Stimulated activated CD8-positive, alpha-beta memory T cell treated with anti-CD3 and anti-CD28 coated beads, Interleukin-4, amount 100 ng/mL, for 4 hours (primary cell): ENCODE results near the gene SLC66A2.

ENCODE experiments used
- DNase-seq, 2 donors: peaks; one replicate each; pipeline ENCODE4 v3.0.0-alpha.2; 2020; ENCODE audit warnings: low read depth in 2 of 2, low spot score in 1 of 2

Gene SLC66A2

DNA sequence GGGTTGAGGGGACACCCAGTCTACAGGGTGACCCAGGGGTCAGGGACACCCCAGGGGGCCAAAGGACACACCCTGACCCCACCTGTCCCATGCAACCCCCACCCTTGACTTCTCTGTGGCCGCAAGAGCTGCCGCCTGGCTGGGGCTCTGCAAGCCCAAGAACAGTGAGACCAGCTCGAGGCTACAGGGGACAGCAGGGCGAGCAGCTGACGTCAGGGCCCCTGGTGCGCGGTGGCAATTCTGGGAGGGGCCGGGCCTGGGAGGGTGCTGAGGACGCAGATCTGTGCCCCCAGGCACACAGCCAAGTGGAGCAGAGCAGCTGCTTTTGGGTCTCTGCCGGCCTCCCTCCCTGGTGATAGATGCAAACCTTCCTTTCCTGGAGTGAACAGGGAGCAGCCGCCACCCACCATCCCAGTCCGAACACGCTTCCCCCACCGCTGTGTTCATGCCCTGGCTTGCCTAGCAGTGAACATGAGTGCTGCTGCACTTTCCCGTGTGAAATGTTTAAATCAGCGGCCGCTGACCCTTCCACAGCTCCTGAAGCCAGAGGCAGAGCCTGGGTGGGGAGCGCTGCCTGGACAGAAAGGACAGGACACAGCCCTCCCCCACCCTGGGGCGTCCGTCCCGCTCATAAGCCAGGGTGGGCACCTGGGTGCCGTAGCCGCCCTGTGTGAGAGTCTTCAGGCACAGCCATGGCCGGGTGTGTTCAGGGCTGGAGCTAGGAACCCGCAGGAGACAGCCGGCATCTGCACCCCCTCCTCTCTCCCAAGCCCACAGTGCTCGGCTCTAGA is 46.9 kb downstream of the SLC66A2 start:
- DNase-seq: no peak

DNA sequence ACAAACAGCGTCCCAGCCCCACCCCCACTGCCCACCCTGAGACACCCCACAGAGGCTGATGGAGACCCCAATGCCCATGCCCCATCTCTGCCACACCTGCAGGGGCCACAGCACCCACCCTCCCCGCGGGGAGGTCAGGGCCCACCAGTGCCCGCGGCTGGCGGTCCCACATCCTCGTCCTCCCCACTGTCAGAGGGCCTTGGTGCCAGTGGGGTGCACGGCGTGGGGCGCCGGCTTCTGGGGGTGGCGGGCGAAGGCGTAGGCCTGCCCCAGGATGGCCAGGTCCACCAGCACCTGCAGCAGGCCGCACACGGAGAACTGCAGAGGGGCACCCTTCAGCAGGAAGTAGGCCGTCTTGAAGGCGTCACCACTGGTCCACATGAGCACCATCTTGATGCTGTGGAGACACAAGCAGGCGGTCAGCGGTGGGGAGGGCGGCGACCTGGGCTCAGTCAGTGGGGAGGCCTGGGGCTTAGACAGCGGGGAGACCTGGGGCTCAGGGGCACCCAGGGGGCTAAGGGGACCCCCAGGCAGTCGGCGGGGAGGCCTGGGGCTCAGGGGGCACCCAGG is 47.6 kb downstream of the SLC66A2 start:
- DNase-seq: no peak

DNA sequence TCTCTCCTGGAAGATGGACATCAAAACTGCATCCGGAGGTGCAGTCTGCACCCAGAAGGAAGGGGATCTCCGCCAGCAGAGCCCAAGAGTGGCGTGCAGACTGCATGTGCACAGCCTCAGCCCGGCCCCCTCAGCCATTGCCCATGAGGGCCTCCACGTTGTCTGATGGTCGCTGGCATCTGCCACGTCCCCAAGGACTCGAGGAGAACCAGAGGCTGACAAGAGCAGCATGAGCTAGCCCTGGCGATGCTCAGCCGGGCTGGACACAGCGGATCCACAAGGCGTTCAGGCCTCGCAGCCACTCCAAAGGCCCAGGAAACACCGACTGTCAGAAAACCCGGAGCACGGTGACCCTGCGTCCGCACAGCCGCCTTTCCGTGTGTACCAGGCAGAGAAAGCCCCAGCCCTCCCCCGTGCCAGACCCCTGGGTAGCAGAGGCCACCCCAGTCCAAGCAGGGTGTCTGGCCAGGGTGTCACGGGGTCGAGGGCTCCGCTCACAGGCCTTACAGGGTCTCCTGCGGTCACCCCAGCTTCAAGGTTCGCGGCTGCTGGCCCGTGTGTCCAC is 48.3 kb downstream of the SLC66A2 start:
- DNase-seq: no peak

DNA sequence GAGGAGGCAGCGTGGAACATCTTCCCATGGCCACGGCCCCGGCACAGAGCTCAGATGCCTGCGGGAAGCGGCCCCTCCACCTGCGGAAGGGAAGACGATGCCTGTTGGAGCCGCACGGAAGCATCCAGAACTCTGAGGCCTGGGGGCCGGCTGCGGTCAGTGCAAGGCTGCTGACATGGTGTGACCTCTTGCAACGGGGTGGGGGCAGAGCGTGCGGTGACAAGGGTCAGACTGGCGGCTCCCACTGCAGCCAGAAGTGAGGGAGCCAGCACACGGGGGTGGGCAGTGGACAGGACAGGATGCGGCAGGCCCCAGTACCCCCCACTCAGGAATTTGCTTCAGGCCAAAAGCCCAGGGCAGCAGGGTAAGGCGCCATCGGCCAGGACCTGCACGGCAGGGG is 48.8 kb downstream of the SLC66A2 start:
- DNase-seq: no peak

DNA sequence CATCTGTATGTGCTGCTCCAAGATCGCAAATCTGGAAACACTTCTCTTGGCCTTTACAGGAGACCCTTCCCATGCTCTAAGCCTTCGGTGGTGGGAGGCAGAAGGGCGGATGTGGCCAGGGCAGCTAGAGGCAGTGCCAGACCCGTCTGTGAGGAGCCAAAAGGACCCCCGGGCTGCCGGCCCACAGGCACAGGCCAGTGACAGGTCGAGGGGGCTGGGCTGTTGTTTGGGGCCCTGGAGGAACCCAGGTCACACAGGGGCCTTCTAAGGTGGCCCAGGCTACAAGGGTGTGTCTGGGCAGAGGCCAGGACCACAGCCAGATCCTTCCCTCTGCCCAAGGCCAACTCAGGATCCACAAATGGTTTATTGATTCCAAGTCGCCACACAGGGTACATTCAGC is 49.4 kb downstream of the SLC66A2 start:
- no peak for DNase-seq

DNA sequence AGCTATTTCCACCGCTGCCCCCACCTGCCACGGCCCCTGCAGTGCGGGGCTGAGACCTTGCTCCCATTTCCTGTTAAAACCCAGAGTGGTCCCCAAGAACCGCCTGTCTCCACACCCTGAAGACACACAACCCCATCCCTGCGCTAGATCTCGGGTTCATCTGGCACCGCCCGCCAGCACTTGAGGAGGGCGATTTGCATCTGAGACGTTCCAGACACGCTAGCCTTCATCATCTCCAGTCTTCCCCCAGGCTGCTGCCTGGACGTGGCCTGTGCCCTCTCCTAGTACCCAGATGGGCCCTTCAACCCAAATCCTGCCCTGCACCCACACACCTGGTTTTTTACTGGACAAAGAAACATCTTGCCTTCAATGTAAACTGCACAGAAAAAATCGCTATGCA is 49.8 kb downstream of the SLC66A2 start:
- no peak for DNase-seq

DNA sequence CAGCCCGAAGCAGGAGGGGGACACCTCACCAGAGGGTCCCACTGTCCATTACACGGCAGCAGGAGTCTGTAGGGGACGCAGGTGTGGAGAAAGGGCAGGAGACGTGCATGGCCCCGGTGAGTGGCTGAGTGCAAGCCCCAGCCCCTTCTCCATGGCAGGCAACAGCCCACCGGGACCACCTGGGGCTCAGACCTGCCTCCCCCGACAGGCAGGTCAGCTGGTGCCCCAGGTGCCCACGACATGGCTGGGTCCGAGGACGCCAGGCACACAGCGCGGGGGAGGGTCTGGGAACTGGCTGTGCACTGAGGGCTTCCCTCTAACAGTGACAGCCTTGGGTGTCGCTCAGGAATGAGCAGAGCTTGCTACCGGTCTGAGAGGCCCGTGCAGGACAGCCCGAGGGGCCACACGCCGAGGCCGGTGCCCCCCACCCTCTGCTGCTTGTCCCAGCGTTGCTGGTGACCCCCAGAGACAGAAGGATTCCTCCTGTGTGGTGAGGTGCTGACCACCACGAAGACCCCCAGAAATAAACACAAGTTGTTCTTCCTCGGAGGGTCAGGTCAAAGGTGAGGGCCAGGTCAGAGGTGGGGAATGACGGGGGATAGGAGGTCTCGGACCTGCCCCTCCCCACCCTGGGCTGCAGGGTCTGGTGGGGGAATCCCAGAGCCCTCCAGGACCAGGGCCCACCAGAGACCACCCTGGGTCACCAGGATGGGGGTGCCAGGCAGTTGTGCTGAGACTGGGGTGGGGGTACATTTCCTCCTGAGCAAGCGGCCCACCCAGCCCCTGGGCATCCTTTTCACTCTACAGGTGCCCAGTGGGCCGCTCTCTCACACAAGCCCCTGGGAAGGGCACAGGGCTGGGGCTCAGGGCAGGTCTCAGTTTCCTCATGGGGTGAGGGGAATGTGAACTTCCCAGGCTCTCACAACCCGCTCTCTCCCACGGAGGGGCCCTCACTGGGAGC is 50.6 kb downstream of the SLC66A2 start:
- no peak for DNase-seq

DNA sequence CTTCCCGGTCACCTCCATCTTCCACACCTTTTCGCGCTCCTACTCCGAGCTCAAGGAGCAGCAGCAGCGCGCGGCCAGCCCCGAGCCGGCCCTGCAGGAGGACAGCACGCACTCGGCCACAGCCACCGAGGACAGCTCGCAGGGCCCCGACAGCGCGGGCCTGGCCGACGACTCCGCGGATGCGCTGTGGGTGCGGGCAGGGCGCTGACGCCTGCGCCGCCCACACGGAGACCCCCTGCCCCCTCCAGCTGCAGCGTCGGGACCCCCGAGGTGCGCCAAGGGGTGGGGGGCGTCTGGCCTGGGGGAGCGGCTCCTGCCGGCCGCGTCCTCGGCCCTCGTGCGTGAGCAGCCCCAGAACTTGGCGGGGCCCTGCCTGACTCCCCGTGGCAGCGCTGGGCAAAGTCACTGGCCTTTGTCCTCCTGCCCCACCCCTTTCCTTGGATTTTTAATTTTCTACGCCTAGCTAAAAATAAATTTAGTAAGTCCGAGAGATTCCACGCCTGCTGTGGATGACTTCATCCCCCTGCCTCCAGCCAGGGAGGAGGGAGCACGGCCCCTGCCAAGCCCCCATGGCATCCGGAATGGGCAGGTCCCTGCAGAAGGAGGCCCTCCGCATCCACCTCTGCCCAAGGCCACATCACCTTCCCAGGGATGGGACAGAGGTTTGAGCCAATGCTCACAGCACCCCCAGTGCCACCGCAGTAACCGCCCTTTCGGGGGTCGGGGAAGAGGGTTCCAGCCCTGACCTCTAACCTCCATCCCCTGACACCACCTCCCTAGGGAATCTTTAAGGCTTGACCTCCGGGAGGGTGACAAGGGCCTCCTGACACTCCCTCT is 51.6 kb downstream of the SLC66A2 start:
- no peak for DNase-seq

DNA sequence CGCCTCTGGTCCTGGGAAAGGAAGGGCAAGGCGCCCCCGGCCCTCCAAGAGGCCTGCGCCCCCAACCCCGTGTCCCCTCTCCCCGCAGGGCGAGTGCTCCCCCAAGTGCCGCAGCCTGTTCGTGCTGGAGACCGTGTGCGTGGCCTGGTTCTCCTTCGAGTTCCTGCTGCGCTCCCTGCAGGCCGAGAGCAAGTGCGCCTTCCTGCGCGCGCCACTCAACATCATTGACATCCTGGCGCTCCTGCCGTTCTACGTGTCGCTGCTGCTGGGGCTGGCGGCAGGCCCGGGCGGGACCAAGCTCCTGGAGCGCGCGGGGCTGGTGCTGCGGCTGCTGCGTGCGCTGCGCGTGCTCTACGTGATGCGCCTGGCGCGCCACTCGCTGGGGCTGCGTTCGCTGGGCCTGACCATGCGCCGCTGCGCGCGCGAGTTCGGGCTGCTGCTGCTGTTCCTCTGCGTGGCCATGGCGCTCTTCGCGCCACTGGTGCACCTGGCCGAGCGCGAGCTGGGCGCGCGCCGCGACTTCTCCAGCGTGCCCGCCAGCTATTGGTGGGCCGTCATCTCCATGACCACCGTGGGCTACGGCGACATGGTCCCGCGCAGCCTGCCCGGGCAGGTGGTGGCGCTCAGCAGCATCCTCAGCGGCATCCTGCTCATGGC is 52.4 kb downstream of the SLC66A2 start:
- no peak for DNase-seq

DNA sequence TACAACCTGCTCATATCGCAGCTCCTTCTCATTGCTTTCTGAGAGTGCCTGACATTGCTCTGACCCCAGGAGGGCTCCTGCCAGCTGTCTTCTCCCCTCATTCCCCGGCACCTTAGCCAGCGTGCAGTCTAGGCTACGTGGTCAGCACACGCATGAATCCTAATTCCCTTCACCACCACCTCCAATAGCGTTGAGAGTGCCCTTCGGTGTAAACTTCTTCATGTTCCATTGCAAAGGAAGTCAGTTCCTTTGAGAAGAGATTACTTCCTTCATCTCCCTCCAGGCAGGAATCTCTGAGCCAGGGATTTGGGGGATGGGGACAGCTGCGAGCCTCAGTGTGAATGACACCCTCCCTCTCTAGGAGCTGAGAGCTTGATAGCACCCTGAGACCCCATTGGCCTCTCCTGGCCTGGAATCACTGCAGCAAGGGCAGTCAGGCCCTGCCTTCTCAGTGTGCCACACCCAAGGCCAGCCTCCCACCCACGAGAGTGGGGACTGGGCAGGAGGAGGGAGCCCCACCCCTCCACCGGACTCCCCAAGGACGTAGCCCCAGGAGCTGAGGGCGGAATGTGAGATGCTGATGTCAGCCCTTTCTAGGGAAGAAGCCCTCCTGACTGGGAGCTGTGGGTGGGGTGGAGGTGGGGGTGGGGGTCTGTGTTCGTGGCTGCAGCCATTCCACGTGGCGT is 53.4 kb downstream of the SLC66A2 start:
- no peak for DNase-seq

DNA sequence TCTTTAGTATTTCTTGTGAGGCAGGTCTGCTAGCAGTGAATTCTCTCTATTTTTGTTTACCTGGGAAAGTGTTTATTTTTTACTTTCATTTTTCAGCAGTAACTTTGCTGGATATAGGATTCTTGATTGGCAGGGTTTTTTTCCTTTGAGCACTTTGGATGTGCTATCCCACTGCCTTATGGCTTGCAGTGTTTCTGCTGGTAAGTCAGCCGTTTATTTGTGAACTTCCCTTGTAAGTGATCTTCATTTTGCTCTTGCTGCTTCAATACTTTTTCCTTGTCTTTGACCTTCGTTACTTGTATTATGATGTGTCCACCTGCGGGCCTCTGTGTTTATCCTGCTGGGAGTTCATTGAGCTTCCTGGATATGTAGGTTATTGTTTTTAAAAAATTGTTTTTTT is 54.7 kb downstream of the SLC66A2 start:
- DNase-seq: no peak

DNA sequence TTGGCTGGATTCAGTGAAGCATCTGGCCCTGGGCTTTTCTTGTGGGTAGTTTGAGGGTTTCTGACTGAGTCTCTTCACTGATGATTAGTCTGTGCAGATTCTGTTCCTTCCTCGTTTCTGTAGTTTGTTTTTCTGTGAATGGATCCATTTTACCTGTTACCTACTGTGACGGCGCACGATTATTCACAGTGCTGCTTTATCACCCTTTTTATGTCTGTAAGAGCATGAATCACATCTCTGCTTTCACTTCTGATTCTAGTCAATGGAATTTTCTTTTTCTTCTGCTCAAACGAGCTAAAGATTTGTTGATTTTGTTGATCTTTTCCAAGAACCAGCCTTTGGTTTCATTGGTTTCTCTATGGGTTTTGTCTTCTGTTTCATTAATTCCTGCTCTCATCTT is 60.8 kb downstream of the SLC66A2 start:
- no peak for DNase-seq

DNA sequence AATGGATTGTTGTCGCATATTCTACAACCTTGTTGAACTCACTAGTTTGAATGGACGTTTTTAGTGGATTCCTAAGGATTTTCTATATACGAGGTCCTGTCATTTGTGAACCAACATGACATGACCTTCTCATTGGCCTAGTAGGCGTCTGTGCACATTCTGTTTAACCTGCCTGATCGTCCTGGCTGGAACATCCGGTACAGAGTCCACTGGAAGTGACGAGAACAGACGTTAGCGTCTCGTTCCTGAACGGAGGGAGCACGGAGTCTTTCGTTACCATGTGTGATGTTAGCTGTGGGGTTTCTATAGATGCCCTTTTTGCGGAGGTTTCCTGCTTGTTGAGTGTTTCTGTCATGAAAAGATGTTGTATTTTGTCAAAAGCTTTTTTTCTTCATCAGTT is 61.9 kb downstream of the SLC66A2 start:
- DNase-seq: no peak

DNA sequence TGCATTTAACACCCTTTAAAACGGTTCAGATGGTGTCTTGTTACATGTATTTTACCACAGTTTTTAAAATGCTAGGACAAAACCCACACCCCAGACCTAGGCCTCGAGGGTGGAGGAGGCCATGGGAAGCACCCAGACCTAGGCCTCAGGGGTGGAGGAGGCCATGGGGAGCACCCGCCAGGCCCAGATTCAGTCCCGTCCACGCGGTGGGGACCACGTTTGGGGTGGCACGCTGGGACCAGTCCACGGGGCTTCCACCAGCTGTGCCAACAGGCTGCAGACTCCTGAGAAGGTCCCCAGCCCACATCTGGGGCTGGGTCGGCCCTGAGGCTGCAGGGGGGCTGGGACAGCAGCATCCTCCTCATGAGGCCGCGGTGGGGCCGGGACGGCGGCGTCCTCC is 63.4 kb downstream of the SLC66A2 start:
- DNase-seq: no peak

DNA sequence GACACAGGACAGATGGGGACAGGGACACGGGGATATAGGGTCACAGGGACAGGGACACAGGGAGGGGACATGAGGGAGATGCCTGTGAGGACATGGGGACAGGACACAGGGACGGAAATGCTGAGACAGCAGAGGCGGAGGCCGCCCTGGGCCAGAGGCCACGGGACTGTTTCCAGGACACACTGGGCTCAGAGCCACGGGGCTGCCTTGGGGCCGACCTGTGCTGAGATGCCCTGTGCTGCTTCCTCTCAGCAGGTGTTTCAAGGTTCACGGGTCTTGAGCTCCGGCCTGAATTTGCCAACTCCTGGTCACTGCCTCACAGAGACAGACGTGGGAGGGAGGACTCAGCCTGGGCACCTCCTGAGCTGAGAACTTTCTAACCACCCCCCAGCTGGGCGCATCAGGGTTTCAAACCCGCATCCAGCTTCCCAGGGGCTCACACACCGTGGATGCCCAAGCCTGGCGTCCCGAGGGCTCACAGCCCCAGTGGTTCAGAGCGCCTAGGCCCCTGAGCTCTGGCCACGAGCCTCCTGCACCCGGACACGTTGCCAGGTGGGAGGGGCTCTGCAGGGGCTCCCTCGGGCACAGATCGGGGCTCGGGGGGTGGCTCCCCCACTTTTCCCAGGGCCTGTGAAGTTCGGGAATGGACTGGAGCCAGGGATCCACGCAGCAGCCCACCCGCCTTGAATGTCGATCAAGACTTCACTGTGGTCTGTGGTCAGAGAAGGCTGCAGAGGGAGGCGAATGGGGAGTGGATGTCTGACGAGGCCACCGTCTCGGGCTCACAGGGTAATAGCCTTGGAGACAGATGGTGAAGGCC is 64.1 kb downstream of the SLC66A2 start:
- no peak for DNase-seq

DNA sequence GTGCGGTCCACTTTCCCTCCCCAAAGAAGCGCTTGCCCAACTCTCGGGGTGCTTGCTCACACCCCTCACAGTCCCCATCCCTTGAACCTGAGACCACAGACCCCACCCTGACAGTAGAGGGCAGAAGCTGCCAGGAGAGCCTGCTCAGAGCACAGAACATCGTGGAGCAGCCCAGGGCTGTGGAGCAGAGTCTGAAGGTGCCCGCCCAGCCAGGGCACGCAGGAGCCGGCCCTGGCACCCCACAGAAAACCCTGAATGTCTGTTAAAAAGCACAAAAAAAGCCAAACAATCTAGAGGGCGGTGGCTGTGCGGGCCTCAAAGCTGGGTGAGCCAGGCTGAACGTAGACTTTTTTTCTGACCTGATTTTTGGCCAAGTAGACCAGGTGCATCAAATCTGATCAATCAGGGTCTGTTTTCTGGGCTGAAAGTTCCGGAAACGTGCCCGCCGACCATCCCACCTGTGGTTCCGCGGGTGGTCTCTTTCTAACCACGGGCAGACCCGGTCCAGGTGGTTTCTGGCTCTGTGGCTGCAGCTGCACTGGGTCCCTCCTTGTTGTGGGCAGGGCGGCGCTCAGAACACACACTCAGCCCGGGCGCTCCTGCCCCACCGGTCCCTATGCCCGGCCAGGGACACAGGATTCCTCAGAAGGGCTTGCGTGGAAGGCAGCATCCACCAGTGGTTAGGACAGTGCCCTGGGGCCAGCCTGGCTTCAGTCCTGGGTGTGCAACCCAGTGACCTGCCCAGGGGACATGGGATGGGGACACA is 66.3 kb downstream of the SLC66A2 start:
- no peak for DNase-seq

DNA sequence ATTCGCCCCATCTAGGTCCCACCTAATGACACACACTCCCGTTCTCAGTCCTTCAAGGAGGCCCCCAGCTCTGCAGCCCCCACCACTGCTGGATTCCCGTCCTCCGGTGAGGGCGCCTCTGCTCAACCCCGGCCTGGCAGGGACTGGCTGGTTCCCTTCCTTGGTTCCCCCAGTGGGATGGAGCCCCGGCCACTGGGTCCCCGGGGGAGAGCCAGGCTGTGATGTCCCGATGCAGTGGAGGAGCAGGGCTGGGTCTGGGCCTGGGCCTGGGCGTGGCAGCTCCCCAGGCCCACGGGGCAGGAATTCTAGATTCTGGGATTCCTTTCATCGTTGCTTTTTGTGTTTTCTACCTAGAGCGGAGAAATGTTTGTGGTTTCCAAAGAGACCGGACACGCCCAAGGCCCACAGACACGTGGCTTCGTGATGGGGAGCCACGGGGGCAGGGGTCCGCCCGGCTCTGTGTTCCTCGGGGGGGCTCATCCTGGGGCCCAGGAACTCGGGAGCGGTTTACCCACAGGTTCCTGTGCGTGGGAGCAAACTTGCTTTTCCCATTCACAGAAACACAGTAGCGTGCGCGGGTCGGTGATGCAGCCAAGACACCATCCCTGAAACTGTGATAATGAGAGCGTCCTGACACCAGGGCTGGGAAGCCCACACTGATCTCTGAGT is 67.0 kb downstream of the SLC66A2 start:
- no peak for DNase-seq
